Lung microvascular endothelial cell (primary cell): ENCODE data around the gene GDPD1. TPM values are rescaled to one million over a fixed set of nuclear protein-coding genes. Genes with fewer than 3 reads are reported as not detected.
A peak's percentile ranks its signal among the peaks of the same experiment; 100 is the strongest.
"Not testable (repeated sequence)": the region's sequence is repeated elsewhere in the genome, so short reads cannot be mapped to it uniquely, and the experiment has no call there.

Experiments
- DNase-seq, 2 donors: peaks; one replicate each; pipeline versions ENCODE4 v3.0.0 to v3.0.0-alpha.2; 2010; ENCODE audit warnings: low read depth in 2 of 2
- total RNA-seq: library from RNA; depleted of rRNA; stranded (reverse); fragments of >200 nt; gene quantifications from 2 replicates; pipeline ENCODE4 v1.2.1, GENCODE V29; 2014

Gene GDPD1
- 0.79 and 1.1 TPM in 2 replicates for total RNA-seq

DNA sequence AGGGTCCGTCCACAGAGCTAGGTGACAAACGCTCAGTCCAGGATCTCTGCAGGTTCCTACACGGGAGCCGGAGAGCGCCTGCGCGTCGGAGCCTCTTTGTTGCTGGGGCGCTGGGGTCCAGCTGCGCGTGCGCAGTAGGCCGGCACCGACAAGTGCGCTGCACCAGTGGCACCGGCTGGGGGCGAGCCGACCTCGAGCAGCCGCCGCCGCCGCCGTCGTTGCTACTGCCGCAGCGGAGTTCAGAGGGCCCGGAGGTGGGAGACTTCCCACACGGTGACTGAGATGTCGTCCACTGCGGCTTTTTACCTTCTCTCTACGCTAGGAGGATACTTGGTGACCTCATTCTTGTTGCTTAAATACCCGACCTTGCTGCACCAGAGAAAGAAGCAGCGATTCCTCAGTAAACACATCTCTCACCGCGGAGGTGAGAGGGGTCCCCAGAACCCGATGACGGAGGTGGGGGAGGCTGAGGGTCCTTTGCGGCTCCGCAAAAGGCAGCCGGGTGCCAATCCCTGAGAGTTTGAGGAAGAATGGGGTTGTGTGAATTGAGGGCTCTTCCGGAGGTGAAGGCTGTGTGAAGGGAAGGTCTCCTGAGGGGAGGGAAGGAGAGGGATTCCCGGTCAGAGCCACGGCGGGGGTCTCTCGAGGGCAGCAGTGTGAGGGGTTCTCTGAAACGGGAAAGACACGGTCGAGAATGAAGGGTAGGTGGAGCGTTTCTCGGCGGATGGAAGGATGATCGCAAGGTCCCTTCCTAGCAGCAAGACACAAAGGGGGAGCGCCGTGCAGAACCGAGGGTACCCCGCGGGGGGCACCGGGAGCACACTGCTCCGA, at the start of gene GDPD1:
TSS of gene GDPD1 (plus strand) at position 184 of the 831 bp plus-strand sequence. CDS start at position 283, 99 bp downstream.
- DNase-seq = peak; percentile 95 to 97

DNA sequence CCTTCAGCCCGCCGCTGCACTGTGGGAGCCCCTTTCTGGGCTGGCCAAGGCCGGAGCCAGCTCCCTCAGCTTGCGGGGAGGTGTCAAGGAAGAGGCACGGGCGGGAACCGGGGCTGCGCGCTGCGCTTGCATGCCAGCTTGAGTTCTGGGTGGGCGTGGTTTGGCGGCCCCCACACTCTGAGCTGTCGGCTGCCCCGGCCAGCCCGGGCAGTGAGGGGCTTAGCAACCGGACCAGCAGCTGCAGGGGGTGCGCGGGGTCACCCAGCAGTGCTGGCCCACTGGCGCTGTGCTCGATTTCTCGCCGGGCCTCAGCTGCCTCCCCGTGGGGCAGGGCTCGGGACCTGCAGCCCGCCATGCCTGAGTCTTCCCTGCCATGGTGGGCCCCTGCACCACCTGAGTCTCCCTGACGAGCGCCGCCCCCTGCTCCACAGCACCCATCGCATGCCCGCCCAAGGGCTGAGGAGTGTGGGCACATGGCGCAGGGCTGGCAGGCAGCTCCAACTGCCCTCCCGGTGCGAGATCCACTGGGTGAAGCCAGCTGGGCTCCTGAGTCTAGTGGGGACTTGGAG, 47.8 kb upstream of the GDPD1 start:
- no peak for DNase-seq

DNA sequence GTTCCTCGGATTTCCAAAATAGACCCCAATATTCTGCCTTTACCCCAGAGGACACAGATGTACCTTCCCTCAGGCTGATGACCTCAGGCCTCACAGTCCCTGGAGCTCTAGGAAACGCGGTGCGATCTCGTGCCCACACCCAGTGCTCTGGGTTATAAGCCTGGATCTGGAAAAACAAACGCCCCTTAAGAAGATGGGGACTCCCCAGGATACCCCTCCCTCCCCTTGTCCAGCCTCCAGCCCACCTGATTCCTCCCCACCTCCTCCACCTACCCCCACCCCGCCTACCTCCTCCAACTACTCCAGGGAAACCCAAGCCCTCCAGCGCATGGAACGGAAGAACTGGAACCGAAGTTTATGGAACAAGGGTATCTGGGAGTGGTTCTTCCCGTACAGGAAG, 45.6 kb upstream of the GDPD1 start:
- no peak for DNase-seq

DNA sequence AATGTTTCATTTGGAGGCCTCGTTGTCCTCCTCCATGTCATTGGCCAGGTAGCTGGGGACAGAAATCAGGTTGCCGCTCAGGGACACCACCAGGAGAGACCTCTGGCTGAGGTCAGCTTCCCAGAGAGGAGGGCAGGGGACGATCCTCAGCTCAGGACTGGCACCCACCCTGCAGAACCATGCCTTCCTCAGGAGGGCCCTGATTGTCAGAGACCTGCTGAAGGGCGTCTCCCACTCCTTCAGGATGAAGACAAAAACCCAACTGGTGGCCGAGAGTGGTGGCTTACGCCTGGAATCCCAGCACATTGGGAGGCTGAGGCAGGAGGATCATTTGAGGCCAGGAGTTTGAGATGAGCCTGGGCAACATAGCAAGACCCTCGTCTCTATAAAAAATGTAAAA, 45.2 kb upstream of the GDPD1 start:
- no peak for DNase-seq

DNA sequence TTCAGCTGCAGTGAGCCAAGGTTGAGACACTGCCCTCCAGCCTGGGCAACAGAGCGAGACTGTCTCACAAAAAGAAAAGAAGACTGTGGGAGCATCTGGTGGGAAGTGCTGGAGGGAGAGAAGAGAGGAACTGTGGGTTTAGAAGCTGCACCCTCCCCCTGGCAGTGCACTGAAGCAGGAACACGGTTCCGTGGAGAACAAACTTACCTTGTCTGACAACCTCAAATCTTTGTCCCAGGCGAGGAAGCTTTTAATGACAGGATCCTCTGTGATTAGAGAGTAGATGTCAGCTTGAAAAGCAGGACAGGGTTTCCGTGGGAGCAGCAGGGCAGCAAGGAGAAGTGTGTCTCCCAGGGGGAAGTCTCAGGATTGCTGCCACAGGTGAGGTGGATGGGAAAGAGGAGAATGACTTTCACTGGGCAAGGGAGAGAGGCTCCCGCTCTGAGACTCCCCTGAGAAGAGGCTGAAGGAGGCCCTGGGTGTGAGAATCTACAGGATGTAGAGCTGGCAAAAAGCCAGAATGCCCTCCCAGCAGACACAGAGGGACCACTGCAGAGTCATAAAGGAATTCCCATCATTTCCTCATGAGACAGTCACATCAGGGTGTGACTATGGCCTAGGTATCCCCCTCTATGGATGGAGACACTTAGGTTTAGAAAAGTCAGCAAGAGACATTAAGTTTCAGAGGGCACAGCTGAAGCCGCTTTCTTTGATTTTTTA, 41.9 kb upstream of the GDPD1 start:
- peak in 1 of 2 donors; percentile 5 for DNase-seq

DNA sequence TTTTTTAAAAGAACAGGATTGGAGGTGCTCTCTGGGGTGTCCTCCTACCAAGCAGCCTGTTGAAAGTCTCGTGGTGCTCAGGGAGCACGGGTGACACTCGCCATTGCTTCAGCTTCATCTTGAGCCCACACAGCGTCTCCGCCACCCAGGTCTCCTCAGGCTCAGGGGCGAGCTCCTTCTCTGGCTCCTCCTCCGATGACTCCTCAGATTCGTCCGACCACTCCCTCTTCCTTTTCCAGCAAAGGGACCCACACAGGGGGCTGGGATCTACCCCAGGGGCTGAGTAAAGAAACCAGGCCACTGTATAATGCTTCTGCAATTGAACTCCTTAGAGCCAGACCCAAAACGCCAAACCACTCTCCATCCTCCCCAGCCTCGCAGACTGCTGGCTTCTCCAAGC, 40.7 kb upstream of the GDPD1 start:
- DNase-seq = not testable (repeated sequence)

DNA sequence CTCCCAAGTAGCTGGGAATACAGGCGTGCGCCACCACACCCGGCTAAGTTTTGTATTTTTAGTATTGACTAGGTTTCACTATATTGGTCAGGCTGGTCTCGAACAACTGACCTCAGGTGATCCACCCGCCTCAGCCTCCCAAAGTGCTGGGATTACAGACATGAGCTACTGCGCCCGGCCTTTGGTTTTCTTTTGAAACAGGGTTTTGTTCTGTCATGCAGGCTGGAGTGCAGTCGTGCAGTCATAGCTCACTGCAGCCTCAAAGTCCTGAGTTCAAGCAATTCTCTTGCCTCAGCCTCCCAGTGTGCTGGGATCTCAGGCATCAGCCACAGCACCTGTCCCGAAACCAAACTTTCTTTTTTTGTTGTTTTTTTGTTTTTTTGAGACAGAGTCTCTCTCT, 39.7 kb upstream of the GDPD1 start:
- no peak for DNase-seq

DNA sequence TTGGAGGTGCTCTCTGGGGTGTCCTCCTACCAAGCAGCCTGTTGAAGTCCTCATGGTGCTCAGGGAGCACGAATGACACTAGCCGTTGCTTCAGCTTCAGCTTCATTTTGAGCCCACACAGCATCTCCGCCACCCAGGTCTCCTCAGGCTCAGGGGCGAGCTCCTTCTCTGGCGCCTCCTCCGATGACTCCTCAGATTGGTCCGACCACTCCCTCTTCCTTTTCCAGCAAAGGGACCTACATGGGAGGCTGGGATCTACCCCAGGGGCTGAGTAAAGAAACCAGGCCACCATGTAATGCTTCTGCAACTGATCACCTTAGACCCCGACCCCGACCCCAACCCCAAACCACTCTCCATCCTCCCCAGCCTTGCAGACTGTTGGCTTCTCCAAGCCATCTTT, 38.8 kb upstream of the GDPD1 start:
- DNase-seq = no peak

DNA sequence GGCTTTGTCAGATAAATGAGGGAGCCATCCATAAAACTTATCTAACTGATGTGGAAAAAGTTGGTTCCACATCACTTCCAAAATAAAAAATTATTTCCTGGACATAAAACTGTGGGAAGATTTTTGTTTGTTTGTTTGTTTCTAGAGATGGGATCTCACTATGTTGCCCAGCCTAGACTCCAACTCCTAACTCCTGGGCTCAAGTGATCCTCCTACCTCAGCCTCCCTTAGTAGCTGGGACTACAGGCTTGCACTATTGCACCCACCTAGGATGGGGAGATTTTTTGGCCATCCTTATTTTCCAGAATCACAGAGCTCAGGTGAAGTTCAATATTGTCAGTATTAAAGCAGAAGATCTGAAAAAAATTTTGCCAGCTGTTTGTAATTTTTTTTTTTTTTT, 34.3 kb upstream of the GDPD1 start:
- no peak for DNase-seq

DNA sequence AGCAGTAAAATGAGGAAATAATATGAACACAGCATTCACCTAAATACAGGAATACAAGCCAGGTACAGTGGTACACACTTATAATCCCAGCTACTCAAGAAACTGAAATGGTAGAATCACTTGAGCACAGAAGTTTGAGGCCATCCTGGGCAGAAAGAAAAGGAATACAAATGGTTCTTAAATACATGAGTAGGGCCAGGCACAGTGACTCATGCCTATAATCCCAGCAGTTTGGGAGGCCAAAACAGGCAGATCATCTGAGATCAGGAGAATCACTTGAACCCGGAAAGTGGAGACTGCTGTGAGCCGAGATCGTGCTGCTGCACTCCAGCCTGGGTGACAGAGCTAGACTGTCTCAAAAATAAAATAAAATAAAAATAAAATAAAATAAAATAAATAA, 33.5 kb upstream of the GDPD1 start:
- no peak for DNase-seq

DNA sequence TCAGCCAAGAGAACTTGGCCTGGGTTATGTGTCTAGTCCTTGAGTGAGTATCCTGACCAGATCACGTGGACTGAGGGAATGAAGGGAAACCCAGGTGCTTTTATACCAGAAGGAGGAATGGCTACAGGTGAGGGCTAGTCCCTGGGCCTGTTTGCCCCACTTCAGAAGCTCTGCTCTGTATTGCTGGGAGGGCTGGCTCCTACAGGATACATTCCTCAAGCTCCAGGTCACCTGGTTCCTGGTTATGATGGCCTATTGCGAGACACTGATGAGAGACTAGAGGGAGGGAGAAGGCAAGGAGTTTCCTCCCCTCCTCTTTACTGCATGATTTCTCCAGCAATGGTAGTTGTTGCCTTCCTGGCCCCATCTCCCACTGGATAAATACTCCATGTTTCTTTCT, 29.5 kb upstream of the GDPD1 start:
- no peak for DNase-seq

DNA sequence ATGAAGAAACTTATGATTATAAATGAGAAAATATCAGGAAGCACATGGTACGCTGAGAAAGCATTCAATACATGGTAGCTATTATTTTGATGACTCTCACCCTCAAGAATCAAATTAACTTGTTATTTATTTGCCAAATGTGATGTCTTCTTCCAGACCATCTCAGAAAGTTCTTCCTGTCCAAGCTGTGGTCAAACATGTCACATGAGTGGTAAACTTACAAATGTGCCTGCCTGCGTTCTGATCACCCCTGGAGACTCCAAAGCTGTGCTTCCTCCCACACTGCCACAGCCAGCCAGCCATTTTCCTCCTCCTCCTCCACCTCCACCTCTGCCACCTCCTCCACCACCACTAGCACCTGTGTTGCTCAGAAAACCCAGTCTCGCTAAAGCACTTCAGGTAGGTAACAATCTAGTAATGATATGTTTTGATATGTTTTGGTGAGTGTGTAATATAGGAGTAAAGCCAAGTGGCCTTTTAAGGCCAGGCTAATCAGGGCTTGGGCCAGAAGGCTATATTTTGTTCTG, 26.9 kb upstream of the GDPD1 start:
- DNase-seq = no peak

DNA sequence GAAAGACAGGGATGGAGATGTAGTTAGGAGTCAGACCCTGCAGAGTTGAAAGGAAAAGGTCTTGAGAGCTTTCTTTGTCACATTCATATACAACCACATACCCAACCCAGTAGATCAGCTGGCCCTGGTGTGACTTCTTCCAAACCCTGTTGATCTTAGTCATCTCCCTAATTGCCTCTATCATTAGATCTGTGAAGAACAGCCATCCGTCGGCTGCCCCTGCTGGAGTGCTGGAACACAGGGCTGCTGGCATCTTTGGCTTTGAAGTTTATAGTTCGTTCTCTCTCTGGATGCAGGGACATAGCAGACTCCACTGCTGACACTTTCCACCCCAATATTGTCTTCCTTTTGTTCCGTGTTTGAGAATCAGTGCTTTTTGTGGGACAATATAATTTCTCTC, 20.9 kb upstream of the GDPD1 start:
- DNase-seq = no peak

DNA sequence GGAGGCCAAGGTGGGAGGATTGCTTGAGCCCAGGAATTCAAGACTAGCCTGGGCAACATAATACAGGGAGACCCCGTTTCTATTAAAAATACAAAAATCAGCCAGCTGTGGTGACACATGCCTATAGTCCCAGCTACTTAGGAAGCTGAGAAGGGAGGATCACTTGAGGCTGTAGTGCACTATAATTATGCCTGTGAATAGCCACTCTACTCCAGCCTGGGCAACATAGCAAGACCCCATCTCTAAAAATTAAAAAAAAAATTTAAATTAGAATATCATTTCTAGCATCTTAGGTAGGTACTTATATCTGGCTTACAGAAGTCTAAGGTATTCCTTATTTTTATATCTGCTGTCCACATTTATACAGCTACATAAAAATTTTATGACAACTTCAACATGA, 18.0 kb upstream of the GDPD1 start:
- no peak for DNase-seq

DNA sequence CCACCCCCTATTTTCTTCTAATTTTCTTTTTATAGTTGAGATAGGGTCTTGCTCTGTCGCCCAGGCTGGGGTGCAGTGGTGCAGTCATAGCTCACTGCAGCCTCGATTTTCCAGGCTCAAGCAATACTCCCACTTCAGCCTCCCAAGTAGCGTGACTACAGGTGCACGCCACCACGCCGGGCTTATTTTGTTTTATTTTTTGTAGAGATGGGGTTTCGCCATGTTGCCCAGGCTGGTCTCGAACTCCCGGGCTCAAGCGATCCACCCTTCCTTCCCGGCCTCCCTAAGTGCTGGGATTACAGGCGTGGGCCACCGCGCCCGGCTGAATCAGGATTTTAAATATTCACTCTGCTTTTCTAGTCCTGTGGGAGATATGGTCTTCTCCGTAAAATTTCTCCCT, 941 bp upstream of the GDPD1 start:
- no peak for DNase-seq

DNA sequence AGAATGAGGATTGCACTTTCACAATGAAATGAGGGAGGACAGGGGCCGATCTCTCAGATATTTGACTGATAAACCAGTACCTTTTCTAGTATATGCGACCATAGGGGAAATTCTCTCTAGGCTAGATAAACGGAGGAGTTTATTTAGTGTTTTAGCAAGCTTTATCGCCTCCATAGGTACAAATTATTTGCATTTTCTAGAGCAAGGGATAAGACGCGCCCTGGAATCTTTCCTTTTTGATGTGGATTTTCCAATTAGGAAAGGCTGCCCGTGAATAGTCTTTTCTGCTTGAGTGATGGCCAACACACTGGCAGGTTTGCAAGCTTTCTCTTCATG, 351 bp upstream of the GDPD1 start:
- DNase-seq = peak in 1 of 2 donors; percentile 2

DNA sequence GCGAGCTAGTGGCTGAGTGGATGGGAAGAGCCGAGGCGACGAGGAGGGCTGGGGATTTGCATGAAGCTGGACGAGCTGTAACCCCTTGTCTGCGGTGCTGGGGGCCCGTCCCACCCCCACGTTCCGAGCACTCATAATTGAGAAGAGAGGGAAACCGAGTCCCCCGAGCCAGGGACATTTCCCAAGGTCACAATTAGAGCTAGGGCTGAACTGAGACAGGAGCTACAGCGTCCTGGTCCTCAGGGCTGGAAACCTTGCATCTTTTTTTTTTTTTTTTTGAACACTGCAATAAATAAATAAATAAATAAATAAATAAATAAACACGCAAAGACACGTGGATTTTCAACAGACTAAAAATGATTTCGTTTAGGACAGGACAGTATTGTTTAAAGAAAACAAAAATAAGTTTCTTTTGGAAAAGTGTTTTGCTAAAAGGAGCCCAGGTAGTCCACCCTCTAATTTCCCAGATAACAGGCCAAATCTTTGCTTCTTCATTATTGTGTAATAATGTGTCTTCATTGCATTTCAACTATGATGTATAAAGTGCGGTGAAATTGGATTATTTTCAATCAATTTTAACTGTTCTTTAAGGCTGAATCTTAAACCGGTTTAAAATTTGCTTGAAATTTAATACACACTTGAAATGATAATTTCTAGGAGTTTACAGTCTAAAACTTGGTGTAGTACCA, 992 bp downstream of the GDPD1 start:
- no peak for DNase-seq

DNA sequence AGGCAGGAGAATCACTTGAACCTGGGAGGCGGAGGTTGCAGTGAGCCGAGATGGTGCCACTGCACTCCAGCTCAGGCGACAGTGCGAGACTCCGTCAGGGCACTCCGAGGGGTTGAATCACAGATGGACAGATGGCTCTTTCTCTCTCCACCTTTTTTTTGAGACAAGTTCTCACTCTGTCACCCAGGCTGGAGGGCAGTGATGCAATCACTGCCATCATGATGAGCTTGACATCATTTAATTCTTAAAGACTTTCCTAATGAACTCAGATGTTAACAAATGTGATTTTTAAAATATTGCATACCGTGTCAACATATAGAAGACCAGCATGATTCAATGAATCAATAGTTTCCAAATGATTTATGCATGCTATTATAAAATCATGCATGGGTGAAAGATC, 3.5 kb downstream of the GDPD1 start:
- DNase-seq = no peak

DNA sequence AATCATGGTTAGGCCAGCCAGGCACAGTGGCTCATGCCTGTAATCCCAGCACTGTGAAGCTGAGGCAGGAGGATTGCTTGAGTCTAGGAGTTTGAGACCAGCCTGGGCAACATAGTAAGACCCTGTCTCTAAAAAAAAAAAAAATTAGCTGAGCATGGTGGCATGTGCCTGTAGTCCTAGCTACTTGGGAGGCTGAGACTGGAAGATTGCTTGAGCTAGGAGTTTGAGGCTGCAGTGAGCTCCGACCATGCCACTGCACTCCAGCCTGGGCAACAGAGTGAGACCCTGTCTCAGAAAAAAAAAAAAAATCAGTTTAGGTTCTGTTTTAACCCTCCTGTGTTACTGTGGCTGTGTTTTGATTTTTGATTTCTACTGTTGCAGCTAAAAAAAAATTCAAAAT, 8.3 kb downstream of the GDPD1 start:
- not testable (repeated sequence) for DNase-seq

DNA sequence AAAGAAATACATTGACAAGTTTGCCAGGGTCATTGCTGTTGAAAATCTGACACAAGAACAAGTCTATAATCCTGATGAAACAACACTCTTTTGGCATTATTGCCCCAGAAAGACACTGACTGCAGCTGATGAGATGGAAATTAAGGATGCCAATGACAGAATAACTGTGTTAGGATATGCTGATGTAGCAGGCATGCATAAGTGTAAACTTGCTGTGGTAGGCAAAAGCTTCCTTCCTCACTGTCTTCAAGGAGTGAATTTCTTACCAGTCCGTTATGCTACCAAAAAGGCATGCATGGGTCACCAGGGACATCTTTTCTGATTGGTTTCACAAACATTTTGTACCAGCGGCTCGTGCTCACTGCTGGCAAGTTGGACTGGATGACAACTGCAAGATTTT, 10.5 kb downstream of the GDPD1 start:
- DNase-seq = no peak

DNA sequence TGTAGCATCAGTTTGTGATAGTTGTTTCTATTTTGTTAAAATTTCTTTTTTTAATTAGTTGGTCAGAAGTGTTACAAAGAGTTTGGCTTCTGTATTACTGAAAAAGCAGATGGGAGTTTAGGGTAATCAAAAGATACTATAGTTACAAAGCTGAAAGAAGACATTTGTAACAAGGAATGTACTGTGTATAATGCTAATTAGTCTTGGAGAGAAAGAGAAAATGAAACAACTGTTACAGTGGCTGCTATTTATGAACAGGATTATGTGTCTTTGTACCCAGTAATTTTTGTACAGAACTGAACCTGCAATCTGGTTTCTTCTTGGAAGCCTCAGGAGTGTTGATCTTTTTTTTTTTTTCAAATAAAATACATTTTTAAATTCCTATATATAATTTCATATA, 14.3 kb downstream of the GDPD1 start:
- no peak for DNase-seq

DNA sequence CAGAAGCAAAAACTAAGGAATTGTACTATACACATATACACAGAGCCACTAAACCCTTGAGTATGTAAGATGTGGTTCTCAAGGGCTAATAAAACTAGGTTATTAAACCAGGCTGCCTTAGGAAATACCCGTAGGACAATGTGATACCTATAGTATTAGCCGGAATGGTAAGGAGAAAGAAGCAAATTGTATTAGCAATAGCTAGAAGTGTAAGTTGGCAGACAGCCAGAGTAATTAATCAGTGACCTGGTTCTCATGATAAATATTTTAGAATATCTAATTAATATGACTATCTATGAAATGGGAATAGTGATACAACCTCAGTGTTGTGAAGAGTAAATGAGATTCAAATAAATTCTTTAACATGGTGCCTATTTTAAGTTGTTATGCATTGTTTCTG, 18.6 kb downstream of the GDPD1 start:
- no peak for DNase-seq
